Smooth muscle cell (in vitro differentiated cells): ENCODE results near the gene TMTC1. TPM values are rescaled to one million over a fixed set of nuclear protein-coding genes. Genes with fewer than 3 reads are reported as not detected.
"Not testable (repeated sequence)": the region's sequence is repeated elsewhere in the genome, so short reads cannot be mapped to it uniquely, and the experiment has no call there.

Experiments
- DNase-seq: peaks from one replicate; lab custom pipeline; 2025; ENCODE audit not compliant: unreplicated experiment; lab: John Stamatoyannopoulos, UW
- H2AFZ ChIP-seq: fragments of 200-600 bp; sonication (generic); 2 replicates; pipeline ENCODE4 v1.6.0; 2016; ENCODE audit warnings: antibody characterized with exemption, low read depth, mild to moderate bottlenecking
- H3F3A ChIP-seq: fragments of 200-600 bp; sonication (generic); 2 replicates; pipeline ENCODE4 v1.6.0; 2017; ENCODE audit warnings: antibody characterized with exemption, low read depth
- H3K27ac ChIP-seq: fragments of 200-600 bp; sonication (generic); 2 replicates; pipeline ENCODE4 v1.5.1; 2016; ENCODE audit warnings: low read depth, mild to moderate bottlenecking
- H3K27me3 ChIP-seq: fragments of 200-600 bp; sonication (generic); 2 replicates; pipeline ENCODE4 v1.6.1; 2016; ENCODE audit warnings: low read depth, mild to moderate bottlenecking
- H3K36me3 ChIP-seq: fragments of 200-600 bp; sonication (generic); 2 replicates; pipeline ENCODE4 v1.5.1; 2016; ENCODE audit warnings: low read depth
- H3K4me1 ChIP-seq: fragments of 200-600 bp; sonication (generic); 2 replicates; pipeline ENCODE4 v1.5.1; 2016; ENCODE audit warnings: low read depth
- H3K4me2 ChIP-seq: fragments of 200-600 bp; sonication (generic); 2 replicates; pipeline ENCODE4 v1.6.0; 2016; ENCODE audit warnings: mild to moderate bottlenecking
- H3K4me3 ChIP-seq: fragments of 200-600 bp; sonication (generic); 2 replicates; pipeline ENCODE4 v1.5.1; 2016; ENCODE audit warnings: mild to moderate bottlenecking
- H3K79me2 ChIP-seq: fragments of 200-600 bp; sonication (generic); 2 replicates; pipeline ENCODE4 v1.6.0; 2016; ENCODE audit warnings: low read depth, mild to moderate bottlenecking
- H3K9ac ChIP-seq: fragments of 200-600 bp; sonication (generic); 2 replicates; pipeline ENCODE4 v1.6.0; 2016; ENCODE audit warnings: low read depth
- H3K9me3 ChIP-seq: fragments of 200-600 bp; sonication (generic); replicated peaks from 2 replicates; pipeline ENCODE4 v1.5.1; 2016; ENCODE audit warnings: low read depth
- H4K20me1 ChIP-seq: fragments of 200-600 bp; sonication (generic); 2 replicates; pipeline ENCODE4 v1.6.0; 2016; ENCODE audit warnings: low read depth
- WGBS: methylation state at CpG from one replicate; pipeline ENCODE4 v1.1.7; 2016; ENCODE audit warnings: low lambda C conversion rate; 5-methylcytosine and 5-hydroxymethylcytosine counted together
- polyA plus RNA-seq: library from polyadenylated mRNA; unstranded; fragments of >200 nt; fragmentation: Nextera tagmentation; extraction: Ambion mirVana; gene quantifications from 2 replicates; pipeline ENCODE4 v1.2.1, GENCODE V29; 2016
- total RNA-seq: library from RNA; depleted of rRNA; stranded (reverse); fragments of >200 nt; gene quantifications from 2 replicates; pipeline ENCODE4 v1.2.3, GENCODE V29; 2014
- TF ChIP-seq, protein P1 (sequence below): fragments of 200-600 bp; sonication (generic); IDR thresholded peaks from 2 replicates; pipeline ENCODE4 v1.5.1; 2017; ENCODE audit warnings: borderline replicate concordance, mild to moderate bottlenecking, antibody characterized with exemption; ENCODE audit not compliant: insufficient read depth, poor library complexity, severe bottlenecking

The TMTC1 gene
- total and polyA plus RNA-seq, 2 experiments from 2014 or later: 3.5 to 8.7 TPM

GRCh38 chr12:29818916-29819623 lies 35.3 kb upstream of the TMTC1 start:
- H3K4me3 ChIP-seq: no peak overlapping the region
- TF ChIP-seq, protein P1, sequence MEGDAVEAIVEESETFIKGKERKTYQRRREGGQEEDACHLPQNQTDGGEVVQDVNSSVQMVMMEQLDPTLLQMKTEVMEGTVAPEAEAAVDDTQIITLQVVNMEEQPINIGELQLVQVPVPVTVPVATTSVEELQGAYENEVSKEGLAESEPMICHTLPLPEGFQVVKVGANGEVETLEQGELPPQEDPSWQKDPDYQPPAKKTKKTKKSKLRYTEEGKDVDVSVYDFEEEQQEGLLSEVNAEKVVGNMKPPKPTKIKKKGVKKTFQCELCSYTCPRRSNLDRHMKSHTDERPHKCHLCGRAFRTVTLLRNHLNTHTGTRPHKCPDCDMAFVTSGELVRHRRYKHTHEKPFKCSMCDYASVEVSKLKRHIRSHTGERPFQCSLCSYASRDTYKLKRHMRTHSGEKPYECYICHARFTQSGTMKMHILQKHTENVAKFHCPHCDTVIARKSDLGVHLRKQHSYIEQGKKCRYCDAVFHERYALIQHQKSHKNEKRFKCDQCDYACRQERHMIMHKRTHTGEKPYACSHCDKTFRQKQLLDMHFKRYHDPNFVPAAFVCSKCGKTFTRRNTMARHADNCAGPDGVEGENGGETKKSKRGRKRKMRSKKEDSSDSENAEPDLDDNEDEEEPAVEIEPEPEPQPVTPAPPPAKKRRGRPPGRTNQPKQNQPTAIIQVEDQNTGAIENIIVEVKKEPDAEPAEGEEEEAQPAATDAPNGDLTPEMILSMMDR: no peak
- H3K27me3 ChIP-seq: no peaks in the 10 kb centered on the region
- 85% methylated on average over 2 of the region's 2 CpGs for WGBS
- peaks cover 10% of the 10 kb centered on the region for H3K4me1 ChIP-seq
- no peaks in the 10 kb centered on the region for H3K36me3 ChIP-seq
- H3K4me2 ChIP-seq: no peak overlapping the region
- no peak overlapping the region for H3K27ac ChIP-seq
- no peaks in the 10 kb centered on the region for H3F3A ChIP-seq
- H3K79me2 ChIP-seq: no peaks in the 10 kb centered on the region
- no peak for DNase-seq
- no peaks in the 10 kb centered on the region for H3K9me3 ChIP-seq
- H4K20me1 ChIP-seq: no peaks in the 10 kb centered on the region
- H3K9ac ChIP-seq: no peak overlapping the region
- H2AFZ ChIP-seq: no peak overlapping the region

DNA sequence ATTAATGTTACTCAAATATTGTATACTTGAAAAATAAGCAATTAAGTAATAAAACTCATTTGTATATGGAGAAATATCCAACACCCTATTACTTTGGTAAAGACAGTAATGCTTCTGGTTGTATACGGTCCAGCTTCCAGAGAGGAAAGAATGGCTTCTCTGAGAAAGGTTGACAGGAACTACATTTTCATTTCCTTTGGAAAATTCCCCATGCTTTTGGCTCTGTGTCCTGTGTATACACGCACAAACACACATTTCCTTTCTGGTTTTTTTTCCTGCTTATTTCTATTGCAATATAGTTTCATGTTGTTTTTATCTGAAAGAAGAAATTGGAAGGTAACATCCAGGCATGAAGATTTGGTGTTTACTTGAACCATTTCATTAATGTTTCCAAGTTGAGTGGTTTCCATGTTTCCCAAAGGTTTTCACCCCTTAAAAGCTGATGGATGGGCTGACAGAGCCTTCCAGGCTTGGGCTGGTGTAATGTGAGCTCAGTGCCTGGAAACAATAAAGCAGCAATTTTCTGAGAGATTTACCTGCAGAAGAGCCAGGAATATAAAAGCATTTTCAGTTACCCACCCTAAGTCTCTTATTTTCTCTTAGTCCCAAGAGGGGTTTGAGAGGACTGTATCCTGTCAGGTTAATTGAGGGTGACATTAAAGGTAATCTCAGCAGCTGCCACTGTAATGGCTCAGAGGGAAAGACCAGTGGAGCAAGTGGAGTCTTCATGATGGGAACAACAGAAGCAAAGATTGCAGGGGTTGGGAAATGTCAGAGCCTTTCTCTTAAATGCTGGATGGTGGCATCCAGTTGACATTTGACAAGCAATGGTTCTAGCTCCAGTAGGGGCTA lies 33.4 kb upstream of the TMTC1 start:
- Histone ChIP-seq H3K79me2 (no peaks in the 10 kb centered on the region), H2AFZ (no peak overlapping the region), H3K9me3 (no peaks in the 10 kb centered on the region), H3F3A (no peaks in the 10 kb centered on the region), H3K9ac (no peak overlapping the region), H3K27me3 (no peaks in the 10 kb centered on the region), H3K36me3 (no peaks in the 10 kb centered on the region), H3K27ac (no peak overlapping the region), H3K4me3 (no peak overlapping the region), H3K4me1 (peaks cover 10% of the 10 kb centered on the region), H3K4me2 (no peak overlapping the region), H4K20me1 (no peaks in the 10 kb centered on the region)
- no peak for DNase-seq
- 93% methylated on average over 2 of the region's 2 CpGs for WGBS
- TF ChIP-seq, protein P1: no peak

GRCh38 chr12:29809616-29810361 lies 26.0 kb upstream of the TMTC1 start:
- H3K9ac ChIP-seq, H3K36me3 ChIP-seq, H4K20me1 ChIP-seq, DNase-seq, H3K4me3 ChIP-seq, H3K9me3 ChIP-seq, H3K27me3 ChIP-seq, H3K4me1 ChIP-seq, H3K4me2 ChIP-seq, H3F3A ChIP-seq, H2AFZ ChIP-seq, H3K27ac ChIP-seq, H3K79me2 ChIP-seq: not testable (repeated sequence)
- WGBS: 95% methylated on average over 18 of the region's 24 CpGs

- no peak overlapping the region for H3K9ac ChIP-seq
- H3K27me3 ChIP-seq: no peaks in the 10 kb centered on the region
- no peak overlapping the region for H3K4me2 ChIP-seq
- H3K4me3 ChIP-seq: no peak overlapping the region
- no peaks in the 10 kb centered on the region for H3F3A ChIP-seq
- DNase-seq: no peak
- H3K36me3 ChIP-seq: no peaks in the 10 kb centered on the region
- no peak overlapping the region for H2AFZ ChIP-seq
- H3K4me1 ChIP-seq: no peaks in the 10 kb centered on the region
- TF ChIP-seq, protein P1: no peak
- H3K79me2 ChIP-seq: no peaks in the 10 kb centered on the region
- no peaks in the 10 kb centered on the region for H4K20me1 ChIP-seq
- H3K27ac ChIP-seq: no peak overlapping the region
- no peaks in the 10 kb centered on the region for H3K9me3 ChIP-seq
These were observed 23.4 kb upstream of the TMTC1 start for GRCh38 chr12:29807129-29807528.
